Activated CD4-positive, alpha-beta T cell treated with anti-CD3 and anti-CD28 coated beads for 48 hours (primary cell): ENCODE data around the gene ANKFY1.
A peak's percentile ranks its signal among the peaks of the same experiment; 100 is the strongest.
"Not testable (repeated sequence)": the region's sequence is repeated elsewhere in the genome, so short reads cannot be mapped to it uniquely, and the experiment has no call there.

Source experiments
- DNase-seq: peaks from one replicate; pipeline ENCODE4 v3.0.0-alpha.2; 2020

Gene ANKFY1

GRCh38 chr17:4209611-4210010, 54.2 kb downstream of the ANKFY1 start:
- DNase-seq = no peak

GRCh38 chr17:4208238-4208637, 55.5 kb downstream of the ANKFY1 start:
- DNase-seq = no peak

- DNase-seq = no peak
Measured at GRCh38 chr17:4206962-4207361, 56.8 kb downstream of the ANKFY1 start.

GRCh38 chr17:4205917-4206316, 57.9 kb downstream of the ANKFY1 start:
- DNase-seq = no peak

- peak; percentile 12 for DNase-seq
Measured at GRCh38 chr17:4204710-4205173, 59.0 kb downstream of the ANKFY1 start.

GRCh38 chr17:4204190-4204589, 59.6 kb downstream of the ANKFY1 start:
- DNase-seq = no peak

- no peak for DNase-seq
Measured at GRCh38 chr17:4201226-4201625, 62.6 kb downstream of the ANKFY1 start.

GRCh38 chr17:4199818-4200402, 63.9 kb downstream of the ANKFY1 start:
- peak; percentile 44 for DNase-seq

- DNase-seq = no peak
Measured at GRCh38 chr17:4198995-4199394, 64.8 kb downstream of the ANKFY1 start.

- DNase-seq = no peak
Measured at GRCh38 chr17:4195306-4195705, 68.5 kb downstream of the ANKFY1 start.

- no peak for DNase-seq
Measured at GRCh38 chr17:4194796-4195195, 69.0 kb downstream of the ANKFY1 start.

GRCh38 chr17:4190791-4191190, 73.0 kb downstream of the ANKFY1 start:
- not testable (repeated sequence) for DNase-seq

- no peak for DNase-seq
Measured at GRCh38 chr17:4189280-4189679, 74.5 kb downstream of the ANKFY1 start.

GRCh38 chr17:4188076-4188475, 75.7 kb downstream of the ANKFY1 start:
- no peak for DNase-seq

- DNase-seq = no peak
Measured at GRCh38 chr17:4187076-4187475, 76.7 kb downstream of the ANKFY1 start.

GRCh38 chr17:4186357-4186881, 77.4 kb downstream of the ANKFY1 start:
- no peak for DNase-seq

- no peak for DNase-seq
Measured at GRCh38 chr17:4185656-4186055, 78.1 kb downstream of the ANKFY1 start.

GRCh38 chr17:4184811-4185210, 79.0 kb downstream of the ANKFY1 start:
- DNase-seq = no peak

- no peak for DNase-seq
Measured at GRCh38 chr17:4182043-4182442, 81.7 kb downstream of the ANKFY1 start.

GRCh38 chr17:4180791-4181190, 83.0 kb downstream of the ANKFY1 start:
- DNase-seq = no peak

GRCh38 chr17:4179071-4179470, 84.7 kb downstream of the ANKFY1 start:
- DNase-seq = no peak

- DNase-seq = no peak
Measured at GRCh38 chr17:4178651-4179050, 85.1 kb downstream of the ANKFY1 start.

- DNase-seq = peak; percentile 29
Measured at GRCh38 chr17:4177806-4178205, 86.0 kb downstream of the ANKFY1 start.

- DNase-seq = peak; percentile 31
Measured at GRCh38 chr17:4176808-4177472, 86.8 kb downstream of the ANKFY1 start.
